GM12878 (cell line): Measurements from ENCODE around the gene PRX. TPM values are rescaled to one million over a fixed set of nuclear protein-coding genes. Genes with fewer than 3 reads are reported as not detected.

Experiments
- ATAC-seq: fragments of 200-7000 bp; cut with Tn5 transposase; 3 replicates; pipeline ENCODE4 v1.9.1; 2020; ENCODE audit warnings: mild to moderate bottlenecking, moderate library complexity
- BruUV-seq: library from RNA; stranded (reverse); fragments of 400-500 nt; replicated peaks from 2 replicates; lab custom pipeline; 2021; lab: Mats Ljungman, UMichigan
- CTCF ChIA-PET: fragments of 300-600 bp; sonication (Branson Sonifier 250); formaldehyde crosslinking; extraction: SDS; loops from one replicate; lab custom pipeline; 2021; ENCODE audit warnings: inconsistent platforms; lab: Yijun Ruan, JAX
- POLR2A ChIA-PET: fragments of 350-600 bp; formaldehyde crosslinking; extraction: SDS; loops from one replicate; lab custom pipeline; 2021; ENCODE audit warnings: inconsistent platforms; lab: Charles Lee
- RAD21 ChIA-PET: fragments of 300-600 bp; sonication (Branson Sonifier 250); formaldehyde crosslinking; loops from one replicate; lab custom pipeline; 2023; ENCODE audit warnings: antibody characterized with exemption; ENCODE audit not compliant: unreplicated experiment; lab: Charles Lee
- SMC1A ChIA-PET: fragments of 300-600 bp; sonication (Branson Sonifier 250); formaldehyde crosslinking; loops from one replicate; lab custom pipeline; 2023; ENCODE audit not compliant: unreplicated experiment, uncharacterized antibody; lab: Charles Lee
- DNase-seq: peaks from one replicate; pipeline ENCODE4 v3.0.0-alpha.2; 2011; ENCODE audit warnings: low read depth, low spot score
- FAIRE-seq: peaks from 3 replicates; lab custom pipeline; 2011; peaks lifted over from hg19 to GRCh38; lab: Jason Lieb, UNC
- H2AFZ ChIP-seq: 2 replicates; pipeline ENCODE4 v1.6.0; 2011; ENCODE audit warnings: low read depth, low read length, control low read depth; ENCODE audit not compliant: control insufficient read depth
- H3K27ac ChIP-seq: 2 replicates; pipeline ENCODE4 v1.5.1; 2011; ENCODE audit warnings: control low read depth; ENCODE audit not compliant: control insufficient read depth, insufficient read depth
- H3K27me3 ChIP-seq, 2 experiments: replicated peaks in 1 of 2; 2 replicates each; pipeline versions ENCODE4 v1.6.0 to v1.6.1; 2011; ENCODE audit warnings: low read length in 1 of 2; ENCODE audit not compliant: control insufficient read depth in 2 of 2, insufficient read depth in 2 of 2
- H3K36me3 ChIP-seq, 2 experiments: 2 replicates each; pipeline ENCODE4 v1.5.1; 2011; ENCODE audit warnings: low read length in 1 of 2; ENCODE audit not compliant: control insufficient read depth in 2 of 2, insufficient read depth in 2 of 2
- H3K4me1 ChIP-seq: 2 replicates; pipeline ENCODE4 v1.6.1; 2011; ENCODE audit warnings: mild to moderate bottlenecking, low read length, moderate library complexity, mixed read lengths; ENCODE audit not compliant: control insufficient read depth, insufficient read depth
- H3K4me2 ChIP-seq: 2 replicates; pipeline ENCODE4 v1.6.0; 2011; ENCODE audit warnings: control low read depth; ENCODE audit not compliant: control insufficient read depth, insufficient read depth
- H3K4me3 ChIP-seq: fragments of 200-600 bp; sonication (generic); 2 replicates; pipeline ENCODE4 v1.5.1; 2016
- H3K79me2 ChIP-seq: 2 replicates; pipeline ENCODE4 v1.6.0; 2011; ENCODE audit warnings: low read length; ENCODE audit not compliant: control insufficient read depth, insufficient read depth
- H3K9ac ChIP-seq: 2 replicates; pipeline ENCODE4 v1.8.0; 2011; ENCODE audit warnings: low read length, control low read depth, mixed read lengths; ENCODE audit not compliant: control insufficient read depth, insufficient read depth
- H3K9me3 ChIP-seq: replicated peaks from 3 replicates; pipeline ENCODE4 v1.5.1; 2011; ENCODE audit warnings: mild to moderate bottlenecking, low read length; ENCODE audit not compliant: control insufficient read depth, insufficient read depth
- H4K20me1 ChIP-seq: 2 replicates; pipeline ENCODE4 v1.6.0; 2011; ENCODE audit not compliant: control insufficient read depth, insufficient read depth
- BCL3 ChIP-seq: IDR thresholded peaks from 2 replicates; pipeline ENCODE4 v1.6.1; 2011; ENCODE audit warnings: borderline replicate concordance, low read depth, mild to moderate bottlenecking, moderate library complexity, low read length; ENCODE audit not compliant: insufficient read depth, poor library complexity, severe bottlenecking
- CHD1 ChIP-seq: IDR thresholded peaks from 2 replicates; pipeline ENCODE4 v1.6.1; 2012; ENCODE audit warnings: low read depth, low read length, improper control_type of control experiment
- EGR1 ChIP-seq, 2 experiments: IDR thresholded peaks; 1 replicate in 1 of 2; 2 replicates in 1 of 2; pipeline ENCODE4 v1.6.1; 2011 to 2012; ENCODE audit warnings: low read depth in 2 of 2, low read length in 2 of 2, borderline replicate concordance in 1 of 2, mild to moderate bottlenecking in 1 of 2, moderate library complexity in 1 of 2
- HDAC6 ChIP-seq: fragments of 200-600 bp; sonication (generic); IDR thresholded peaks from one replicate; pipeline ENCODE4 v1.8.0; 2017; ENCODE audit warnings: antibody characterized with exemption; ENCODE audit not compliant: unreplicated experiment
- MLLT1 ChIP-seq: fragments of 450-650 bp; IDR thresholded peaks from 2 replicates; pipeline ENCODE4 v1.6.1; 2016; ENCODE audit warnings: mild to moderate bottlenecking
- NBN ChIP-seq: fragments of 450-650 bp; IDR thresholded peaks from 2 replicates; pipeline ENCODE4 v1.6.1; 2016
- NR2C2 ChIP-seq: IDR thresholded peaks from 2 replicates; pipeline ENCODE4 v1.6.1; 2011; ENCODE audit warnings: borderline replicate concordance, low read depth; ENCODE audit not compliant: control insufficient read depth, insufficient read length
- SMAD1 ChIP-seq: fragments of 450-650 bp; IDR thresholded peaks from 2 replicates; pipeline ENCODE4 v1.6.1; 2018; ENCODE audit warnings: mild to moderate bottlenecking, low read depth; ENCODE audit not compliant: partially characterized antibody
- SMC3 ChIP-seq: IDR thresholded peaks from 2 replicates; pipeline ENCODE4 v1.6.1; 2011; ENCODE audit warnings: low read length, improper control_type of control experiment, borderline replicate concordance
- STAT3 ChIP-seq: IDR thresholded peaks from 2 replicates; pipeline ENCODE4 v1.6.1; 2011; ENCODE audit warnings: low read depth, low read length, improper control_type of control experiment
- TCF3 ChIP-seq: IDR thresholded peaks from 2 replicates; pipeline ENCODE4 v1.6.1; 2012; ENCODE audit warnings: low read depth, mild to moderate bottlenecking, low read length, borderline replicate concordance; ENCODE audit not compliant: insufficient read depth
- ZNF217 ChIP-seq: fragments of 450-650 bp; IDR thresholded peaks from 2 replicates; pipeline ENCODE4 v1.6.1; 2017; ENCODE audit warnings: antibody characterized with exemption, mild to moderate bottlenecking
- ZNF24 ChIP-seq: fragments of 450-650 bp; IDR thresholded peaks from 2 replicates; pipeline ENCODE4 v1.6.1; 2017; ENCODE audit warnings: antibody characterized with exemption, mild to moderate bottlenecking
- WGBS: methylation state at CpG from one replicate; pipeline ENCODE4 v1.1.6; 2016; ENCODE audit warnings: low lambda C conversion rate; ENCODE audit not compliant: insufficient replicate concordance, insufficient coverage; ENCODE audit errors: missing lambda C conversion rate; 5-methylcytosine and 5-hydroxymethylcytosine counted together
- in situ Hi-C: fragments of 300-500 bp; cut with MboI; formaldehyde crosslinking; loops from 9 replicates; pipeline ENCODE4 v1.14.3; 2018; ENCODE audit warnings: mixed read lengths
- intact Hi-C: fragments of 100-400 bp; cut with micrococcal nuclease; formaldehyde crosslinking; loops from one replicate; pipeline ENCODE4 v1.14.2; 2022; ENCODE audit not compliant: unreplicated experiment
- polyA plus RNA-seq, 11 experiments: library from polyadenylated mRNA; depleted of rRNA in 4 of 11; unstranded in 6 of 11; stranded (reverse) in 5 of 11; fragments of >200 nt; fragmentation: Nextera tagmentation in 4 of 11; fragmentation: Illumina TruSeq in 1 of 11; extraction: Ambion mirVana in 4 of 11; extraction: Trizol in 1 of 11; gene quantifications; 1 replicate in 1 of 11; 2 replicates in 10 of 11; pipeline versions ENCODE4 v1.2.1 to v1.2.3, GENCODE V29; 2011 to 2016; ENCODE audit warnings: inconsistent platforms in 2 of 11, missing spikeins in 2 of 11, low read depth in 1 of 11
- total RNA-seq, 4 experiments: library from RNA; depleted of rRNA in 3 of 4; stranded (reverse); fragments of >200 nt in 3 of 4; fragmentation: Illumina TruSeq in 1 of 4; extraction: Trizol in 1 of 4; gene quantifications; 2 replicates each; pipeline versions ENCODE4 v1.2.1 to v1.2.3, GENCODE V29; 2013 to 2021

The PRX gene
- total and polyA plus RNA-seq, 10 of the 15 experiments (the other 5 are each of a cell fraction or from before 2014, with no cell fraction given) = 0.02 to 1.4 (median 0.54) TPM; not detected in 1

- ChIA-PET CTCF (interaction anchor here (0.6 kb wide), 1 partner anchor 76 kb away, joined by 3 read pairs; no protein-coding TSS in a partner anchor), RAD21 (interaction anchor here (0.6 to 1.0 kb wide), 2 partner anchors 75 to 76 kb away, joined by 3 to 4 read pairs; no protein-coding TSS in a partner anchor), POLR2A (interaction anchor here (0.9 kb wide), 1 partner anchor 32 kb away, joined by 17 read pairs; the partner anchor contains the start of gene PRX), SMC1A (no interaction called here)
- in situ Hi-C loops (no loop called here), intact Hi-C loops (no loop called here)
- Histone ChIP-seq H3K36me3 (no peaks in the 10 kb centered on the region), H3K9ac (no peak overlapping the region), H3K27me3 (no peaks in the 10 kb centered on the region), H4K20me1 (no peaks in the 10 kb centered on the region), H3K27ac (no peak overlapping the region), H2AFZ (no peak overlapping the region), H3K79me2 (no peaks in the 10 kb centered on the region), H3K4me2 (no peak overlapping the region), H3K4me3 (no peak overlapping the region), H3K9me3 (no peaks in the 10 kb centered on the region), H3K4me1 (no peaks in the 10 kb centered on the region)
- TF ChIP-seq TCF3 = no peak
- TF ChIP-seq SMC3 = peak; percentile 12; the same call in 1 of the 2 replicates
- ATAC-seq (no peak), FAIRE-seq (no peak), DNase-seq (no peak)
- BruUV-seq = no TSS peak
- WGBS = 27% methylated on average over 3 of the region's 3 CpGs
Measured at GRCh38 chr19:40381321-40381720, 31.9 kb downstream of the PRX start.

DNA sequence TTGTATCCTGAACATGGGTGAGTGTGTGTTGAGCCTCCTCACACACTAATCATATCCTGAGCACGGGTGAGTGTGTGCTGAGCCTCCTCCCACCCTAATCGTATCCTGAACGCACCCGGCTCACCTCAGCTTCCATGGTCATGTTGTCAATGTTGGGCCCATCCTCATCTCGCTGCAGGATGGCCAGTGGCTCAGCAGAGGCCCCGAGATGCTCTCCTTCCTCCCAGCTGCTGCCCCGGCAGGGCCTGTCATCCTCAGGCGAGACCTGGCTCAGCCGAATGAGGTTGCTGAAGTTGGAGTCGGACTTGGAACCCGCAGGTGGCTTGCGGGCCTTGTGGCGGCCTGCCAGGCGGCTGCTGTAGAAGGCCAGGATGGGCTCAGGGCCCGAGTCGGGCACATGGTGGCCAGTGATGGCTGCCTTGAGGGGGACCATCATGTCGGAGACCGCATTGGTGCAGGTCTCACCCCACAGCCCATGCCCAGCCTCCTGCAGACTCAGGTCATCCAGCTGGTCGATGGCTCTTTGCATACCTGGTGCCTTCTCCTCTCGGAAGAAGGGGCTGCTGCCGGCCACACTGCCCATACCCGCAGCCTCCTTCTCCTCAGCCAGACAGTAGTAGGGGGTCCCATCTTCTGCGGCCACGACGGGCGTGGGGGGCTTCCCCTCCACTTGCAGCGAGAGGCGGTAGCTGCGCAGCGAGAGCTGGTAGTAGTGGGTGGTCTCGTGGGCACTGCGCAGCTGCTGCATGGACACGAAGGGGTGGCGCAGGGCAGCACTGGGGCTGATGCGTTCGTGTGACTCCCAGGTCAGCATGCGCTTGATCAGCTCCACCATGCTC is 32.8 kb downstream of the PRX start:
- H3K9me3 ChIP-seq = no peaks in the 10 kb centered on the region
- no peak overlapping the region for H2AFZ ChIP-seq
- H3K4me2 ChIP-seq = no peak overlapping the region
- no peaks in the 10 kb centered on the region for H3K4me1 ChIP-seq
- DNase-seq (no peak), FAIRE-seq (no peak), ATAC-seq (no peak)
- CTCF ChIA-PET = interaction anchor here (0.6 to 1.1 kb wide), 3 partner anchors 75 to 240 kb away, joined by 3 to 4 read pairs (median 3); no protein-coding TSS in a partner anchor
- POLR2A ChIA-PET = interaction anchor here (0.9 kb wide), 1 partner anchor 33 kb away, joined by 17 read pairs; the partner anchor contains the start of gene PRX
- H3K27me3 ChIP-seq = no peaks in the 10 kb centered on the region
- H4K20me1 ChIP-seq = no peaks in the 10 kb centered on the region
- 91% methylated on average over 37 of the region's 37 CpGs for WGBS
- intact Hi-C loops (no loop called here), in situ Hi-C loops (no loop called here)
- BruUV-seq = no TSS peak
- RAD21 ChIA-PET = interaction anchor here (1.5 kb wide), 1 partner anchor 75 kb away, joined by 5 read pairs; no protein-coding TSS in a partner anchor
- no peak overlapping the region for H3K27ac ChIP-seq
- SMC1A ChIA-PET = no interaction called here
- H3K79me2 ChIP-seq = no peaks in the 10 kb centered on the region
- no peaks in the 10 kb centered on the region for H3K36me3 ChIP-seq
- no peak overlapping the region for H3K4me3 ChIP-seq
- H3K9ac ChIP-seq = no peak overlapping the region
- no peak for TF ChIP-seq EGR1 (IDR thresholded peaks at IDR 0.05; ENCODE audit: borderline replicate concordance in 1 of 2, low read depth in 2 of 2, low read length in 2 of 2)
- no peak for TF ChIP-seq NBN
- no peak for TF ChIP-seq NR2C2
- no peak for TF ChIP-seq MLLT1
- no peak for TF ChIP-seq ZNF217
- no peak for TF ChIP-seq ZNF24
- TF ChIP-seq BCL3 = no peak
- TF ChIP-seq CHD1 = no peak
- no peak for TF ChIP-seq SMAD1
- no peak for TF ChIP-seq HDAC6
- TF ChIP-seq STAT3 = no peak
